Activated naive CD8-positive, alpha-beta T cell treated with anti-CD3 and anti-CD28 coated beads, Interleukin-2, amount 10 ng/mL, durations not matched to agents 7 days and 5 days (primary cell): Measurements from ENCODE around the gene SDF2L1. TPM values are rescaled to one million over a fixed set of nuclear protein-coding genes. Genes with fewer than 3 reads are reported as not detected.

Source experiments
- ATAC-seq: fragments of 150-1000 bp; cut with Tn5 transposase; one replicate; pipeline ENCODE4 v1.10.0; 2021; ENCODE audit warnings: low read depth, moderate library complexity
- POLR2A ChIA-PET: fragments of 350-600 bp; sonication (Branson Sonifier 250); formaldehyde crosslinking; loops from one replicate; lab custom pipeline; 2021; ENCODE audit warnings: antibody characterized with exemption; lab: Charles Lee
- DNase-seq: peaks from one replicate; pipeline ENCODE4 v3.0.0; 2021
- H3K27ac Mint-ChIP-seq: one replicate; pipeline ENCODE4 v1.8.0; 2022; ENCODE audit warnings: mild to moderate bottlenecking, mixed read lengths
- H3K27me3 Mint-ChIP-seq: one replicate; pipeline ENCODE4 v1.8.0; 2022; ENCODE audit warnings: mild to moderate bottlenecking, moderate library complexity, mixed read lengths
- H3K36me3 Mint-ChIP-seq: one replicate; pipeline ENCODE4 v1.8.0; 2021; ENCODE audit warnings: mild to moderate bottlenecking, mixed read lengths
- H3K4me1 Mint-ChIP-seq: one replicate; pipeline ENCODE4 v1.8.0; 2021; ENCODE audit warnings: mixed read lengths
- H3K4me3 Mint-ChIP-seq: one replicate; pipeline ENCODE4 v1.8.0; 2022; ENCODE audit warnings: mild to moderate bottlenecking, moderate library complexity, mixed read lengths
- H3K9me3 Mint-ChIP-seq: one replicate; pipeline ENCODE4 v1.8.0; 2021; ENCODE audit warnings: mixed read lengths
- total RNA-seq, 2 experiments: library from RNA; stranded (reverse); gene quantifications; one replicate each; pipeline ENCODE4 v1.2.3, GENCODE V29; 2021

Gene SDF2L1
- total RNA-seq, 2 experiments from 2014 or later: 36.0 to 39.7 TPM

DNA sequence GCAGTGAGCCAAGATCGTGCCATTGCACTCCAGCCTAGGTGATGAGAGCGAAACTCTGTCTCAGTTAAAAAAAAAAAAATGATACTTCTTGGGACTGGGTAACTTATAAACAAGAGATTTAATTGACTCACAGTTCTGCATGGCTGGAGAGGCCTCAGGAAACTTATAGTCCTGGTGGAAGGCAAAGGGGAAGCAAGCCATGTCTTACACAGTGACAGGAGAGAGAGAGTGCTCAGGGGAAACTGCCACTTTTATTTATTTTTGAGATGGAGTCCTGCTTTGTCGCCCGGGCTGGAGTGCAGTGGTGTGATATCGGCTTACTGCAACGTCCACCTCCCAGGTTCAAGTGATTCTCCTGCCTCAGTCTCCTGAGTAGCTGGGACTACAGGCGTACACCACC lies 8.2 kb downstream of the SDF2L1 start:
- ATAC-seq: no peak
- H3K4me3 Mint-ChIP-seq: peak overlapping the region; percentile 83
- no peaks in the 10 kb centered on the region for H3K27me3 Mint-ChIP-seq
- POLR2A ChIA-PET: interaction anchor here (2.2 to 4.5 kb wide), 2 partner anchors 8 to 21 kb away, joined by 12 to 41 read pairs; partner anchors contain the start of genes SDF2L1 and YDJC
- H3K4me1 Mint-ChIP-seq: peaks cover 20% of the 10 kb centered on the region
- DNase-seq: no peak
- H3K36me3 Mint-ChIP-seq: peaks cover 9% of the 10 kb centered on the region
- peak overlapping the region; percentile 88 for H3K27ac Mint-ChIP-seq
- H3K9me3 Mint-ChIP-seq: no peaks in the 10 kb centered on the region

DNA sequence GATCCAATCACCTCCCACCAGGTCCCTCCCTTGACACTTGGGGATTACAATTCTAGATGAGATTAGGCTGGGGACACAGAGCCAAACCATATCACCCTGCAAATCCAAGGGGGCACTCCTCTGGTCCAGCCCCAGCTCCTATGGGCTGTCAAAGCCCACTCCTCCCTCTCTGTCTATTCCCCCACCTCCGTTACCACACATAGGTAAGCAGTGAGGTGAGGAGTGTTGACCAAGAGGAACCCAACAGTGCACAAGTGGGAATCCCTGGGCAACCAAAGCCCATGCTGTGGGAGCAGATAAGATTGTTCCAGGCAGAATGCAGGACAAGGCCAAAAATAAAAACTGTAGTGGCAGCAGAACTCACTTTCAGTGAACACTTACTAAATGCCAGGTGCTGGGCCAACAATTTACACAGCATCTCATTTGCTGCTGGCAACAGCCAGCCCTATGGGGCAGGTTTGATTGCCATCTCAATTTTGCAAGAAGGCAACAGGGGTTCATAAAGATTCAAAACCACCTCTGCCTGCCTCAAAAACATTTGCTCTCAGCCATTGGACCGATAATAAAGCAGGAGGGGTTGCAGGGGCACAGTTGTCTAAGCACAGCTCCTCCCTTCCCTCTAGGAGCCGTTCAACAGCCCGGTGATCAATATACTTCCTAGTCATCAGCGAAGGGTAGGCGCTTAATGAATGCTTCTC lies 8.9 kb downstream of the SDF2L1 start:
- peak overlapping the region; percentile 83 for H3K4me3 Mint-ChIP-seq
- H3K9me3 Mint-ChIP-seq: no peaks in the 10 kb centered on the region
- POLR2A ChIA-PET: interaction anchor here (0.6 to 4.5 kb wide), 5 partner anchors 9 to 80 kb away, joined by 3 to 41 read pairs (median 11); partner anchors contain the start of genes PPIL2, SDF2L1 and YDJC
- H3K27ac Mint-ChIP-seq: peak overlapping the region; percentile 88
- peaks cover 20% of the 10 kb centered on the region for H3K4me1 Mint-ChIP-seq
- H3K27me3 Mint-ChIP-seq: no peaks in the 10 kb centered on the region
- no peak for DNase-seq
- H3K36me3 Mint-ChIP-seq: peaks cover 9% of the 10 kb centered on the region
- no peak for ATAC-seq

DNA sequence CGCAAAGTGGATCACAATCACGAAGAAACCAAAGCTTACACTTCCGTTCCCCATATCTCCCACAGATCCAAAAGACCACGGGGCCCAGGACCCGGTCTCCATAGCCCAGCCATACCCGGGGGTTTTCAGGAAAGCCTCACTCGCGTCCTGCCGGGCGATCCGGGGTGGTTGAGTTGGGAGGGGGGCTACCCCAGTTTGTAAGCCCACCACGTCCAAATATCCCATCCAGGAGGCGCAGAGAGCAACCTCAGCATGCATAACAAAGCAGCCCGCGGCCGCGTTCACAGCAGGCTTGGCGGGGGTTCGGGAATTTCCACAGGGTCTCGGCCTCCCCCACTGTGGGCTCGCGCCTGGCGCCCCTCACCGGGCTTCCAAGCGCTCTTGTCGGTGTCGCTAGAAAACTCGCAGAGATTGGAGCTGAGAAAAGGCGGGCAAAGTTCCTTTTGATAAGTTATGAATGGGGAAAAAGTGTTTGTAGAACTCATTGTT lies 9.5 kb downstream of the SDF2L1 start:
- H3K36me3 Mint-ChIP-seq: peaks cover 9% of the 10 kb centered on the region
- H3K4me3 Mint-ChIP-seq: peak overlapping the region; percentile 83
- peak; percentile 16 for ATAC-seq
- H3K27me3 Mint-ChIP-seq: no peaks in the 10 kb centered on the region
- no peak for DNase-seq
- peak overlapping the region; percentile 88 for H3K27ac Mint-ChIP-seq
- H3K9me3 Mint-ChIP-seq: no peaks in the 10 kb centered on the region
- POLR2A ChIA-PET: interaction anchor here (0.6 to 4.5 kb wide), 5 partner anchors 9 to 81 kb away, joined by 3 to 41 read pairs (median 11); partner anchors contain the start of genes PPIL2, SDF2L1 and YDJC
- peaks cover 23% of the 10 kb centered on the region for H3K4me1 Mint-ChIP-seq

DNA sequence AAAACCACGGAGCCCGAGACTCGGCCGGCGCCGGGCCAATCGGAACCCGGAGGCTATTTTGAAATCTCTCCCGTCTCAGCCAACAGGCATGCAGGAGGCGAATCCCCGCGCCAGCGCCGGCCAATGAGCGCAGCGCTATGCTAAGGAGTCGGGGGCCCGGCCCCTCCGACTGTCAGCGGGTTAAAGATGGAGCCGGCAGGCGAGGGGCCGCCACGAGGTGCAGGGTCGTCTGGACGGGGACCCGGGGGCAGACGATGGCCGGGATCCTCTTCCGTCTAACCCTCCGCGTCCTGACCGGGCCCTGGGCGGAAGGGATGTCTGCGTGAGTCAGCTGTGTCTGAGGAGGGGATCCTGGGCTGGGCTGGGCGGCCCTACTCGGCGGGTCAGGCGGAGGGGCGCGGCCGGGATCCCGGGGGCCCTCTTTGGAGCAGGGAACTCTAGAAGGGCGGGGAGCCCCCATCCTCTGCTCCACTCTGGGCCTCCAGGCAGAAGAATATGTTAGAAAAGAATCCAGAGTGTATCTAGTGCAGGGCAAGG lies 10.0 kb downstream of the SDF2L1 start:
- ATAC-seq: peak; percentile 98

GRCh38 chr22:21652547-21653545 lies 10.7 kb downstream of the SDF2L1 start:
- Mint-ChIP-seq H3K4me3 (peak overlapping the region; percentile 83), H3K4me1 (peaks cover 26% of the 10 kb centered on the region), H3K36me3 (peaks cover 7% of the 10 kb centered on the region), H3K9me3 (no peaks in the 10 kb centered on the region), H3K27ac (peak overlapping the region; percentile 88), H3K27me3 (no peaks in the 10 kb centered on the region)
- ATAC-seq (peak; percentile 3), DNase-seq (no peak)
- POLR2A ChIA-PET: interaction anchor here (1.0 to 4.5 kb wide), 5 partner anchors 11 to 82 kb away, joined by 3 to 41 read pairs (median 5); partner anchors contain the start of genes PPIL2 and SDF2L1

More for the DNA sequence above, 10.0 kb downstream of the SDF2L1 start:
- H3K9me3 Mint-ChIP-seq: no peaks in the 10 kb centered on the region
- POLR2A ChIA-PET: interaction anchor here (1.5 to 4.5 kb wide), 4 partner anchors 10 to 81 kb away, joined by 3 to 41 read pairs (median 12); partner anchors contain the start of genes PPIL2, SDF2L1 and YDJC
- peaks cover 7% of the 10 kb centered on the region for H3K36me3 Mint-ChIP-seq
- H3K27ac Mint-ChIP-seq: peak overlapping the region; percentile 88
- H3K27me3 Mint-ChIP-seq: no peaks in the 10 kb centered on the region
- H3K4me3 Mint-ChIP-seq: peak overlapping the region; percentile 83
- H3K4me1 Mint-ChIP-seq: peaks cover 24% of the 10 kb centered on the region
- DNase-seq: peak; percentile 89

DNA sequence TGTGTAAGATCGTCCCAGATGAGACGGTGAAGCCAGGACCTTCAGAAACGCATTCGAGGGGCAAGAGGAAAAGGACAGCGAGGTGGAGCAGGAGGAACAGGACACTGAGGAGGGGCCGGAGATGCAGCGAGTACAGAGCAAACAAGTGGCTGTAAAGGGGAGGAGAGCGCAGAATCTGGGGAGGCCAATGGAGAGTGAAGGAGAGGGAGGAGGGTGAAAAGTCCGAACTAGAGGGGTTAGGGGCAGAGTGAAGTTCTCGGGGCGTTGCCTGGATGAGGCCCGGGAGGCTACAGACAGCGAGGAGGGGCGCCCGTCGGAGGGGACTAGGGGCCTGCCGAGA lies 14.9 kb downstream of the SDF2L1 start:
- POLR2A ChIA-PET: interaction anchor here (0.7 to 2.2 kb wide), 3 partner anchors 9 to 28 kb away, joined by 3 to 11 read pairs (median 6); partner anchors contain the start of genes PPIL2, SDF2L1 and YDJC
- no peak for ATAC-seq

GRCh38 chr22:21657360-21658032 lies 15.4 kb downstream of the SDF2L1 start:
- Mint-ChIP-seq H3K36me3 (peaks cover 6% of the 10 kb centered on the region), H3K9me3 (no peaks in the 10 kb centered on the region), H3K4me1 (peaks cover 18% of the 10 kb centered on the region), H3K27ac (peak overlapping the region; percentile 88), H3K27me3 (no peaks in the 10 kb centered on the region), H3K4me3 (peak overlapping the region; percentile 92)
- ATAC-seq (peak; percentile 90), DNase-seq (peak; percentile 92)
- POLR2A ChIA-PET: interaction anchor here (0.7 to 2.1 kb wide), 10 partner anchors 8 to 325 kb away, joined by 3 to 12 read pairs (median 3); partner anchors contain the start of genes PPIL2, SDF2L1, TOP3B and YDJC

More for the DNA sequence above, 14.9 kb downstream of the SDF2L1 start:
- Mint-ChIP-seq H3K9me3 (no peaks in the 10 kb centered on the region), H3K27ac (peak overlapping the region; percentile 88), H3K36me3 (peaks cover 6% of the 10 kb centered on the region), H3K27me3 (no peaks in the 10 kb centered on the region), H3K4me3 (peak overlapping the region; percentile 92), H3K4me1 (peaks cover 18% of the 10 kb centered on the region)
- DNase-seq: no peak

GRCh38 chr22:21659864-21660525 lies 17.9 kb downstream of the SDF2L1 start:
- peaks cover 4% of the 10 kb centered on the region for H3K36me3 Mint-ChIP-seq
- DNase-seq: no peak
- H3K4me3 Mint-ChIP-seq: no peak overlapping the region
- H3K27me3 Mint-ChIP-seq: no peaks in the 10 kb centered on the region
- no peaks in the 10 kb centered on the region for H3K9me3 Mint-ChIP-seq
- H3K4me1 Mint-ChIP-seq: peaks cover 17% of the 10 kb centered on the region
- ATAC-seq: no peak
- no peak overlapping the region for H3K27ac Mint-ChIP-seq
- POLR2A ChIA-PET: interaction anchor here (0.7 to 0.9 kb wide), 2 partner anchors 31 to 321 kb away, joined by 3 to 5 read pairs; no protein-coding TSS in a partner anchor

GRCh38 chr22:21660904-21661303 lies 18.8 kb downstream of the SDF2L1 start:
- ATAC-seq: no peak
- no peak for DNase-seq
- Mint-ChIP-seq H3K9me3 (no peaks in the 10 kb centered on the region), H3K27ac (no peak overlapping the region), H3K4me3 (no peak overlapping the region), H3K4me1 (peaks cover 23% of the 10 kb centered on the region), H3K36me3 (peaks cover 4% of the 10 kb centered on the region), H3K27me3 (no peaks in the 10 kb centered on the region)
- POLR2A ChIA-PET: no interaction called here

DNA sequence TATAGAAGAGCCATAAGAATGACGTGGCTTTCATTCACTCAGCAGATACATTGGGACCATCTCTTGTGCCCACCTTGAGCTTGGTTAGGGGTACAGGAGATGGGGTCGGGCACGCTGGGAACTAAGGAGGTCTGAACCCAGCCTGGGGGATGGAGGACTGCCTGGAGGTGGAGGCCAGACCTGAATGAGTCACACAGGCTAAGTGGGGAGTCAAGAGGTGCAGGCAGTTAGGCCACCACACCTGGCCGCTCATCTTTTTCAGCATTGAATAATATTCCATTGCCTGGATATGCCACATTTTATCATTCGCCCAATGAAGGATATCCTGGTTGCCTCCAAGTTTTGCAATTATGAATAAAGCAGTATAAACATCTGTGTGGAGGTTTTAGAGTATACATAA lies 19.9 kb downstream of the SDF2L1 start:
- Mint-ChIP-seq H3K27me3 (no peaks in the 10 kb centered on the region), H3K36me3 (peaks cover 4% of the 10 kb centered on the region), H3K4me3 (no peak overlapping the region), H3K27ac (no peak overlapping the region), H3K4me1 (peaks cover 16% of the 10 kb centered on the region), H3K9me3 (no peaks in the 10 kb centered on the region)
- ATAC-seq (no peak), DNase-seq (no peak)
- POLR2A ChIA-PET: no interaction called here

GRCh38 chr22:21663738-21664137 lies 21.6 kb downstream of the SDF2L1 start:
- no peak for ATAC-seq
- Mint-ChIP-seq H3K27me3 (no peaks in the 10 kb centered on the region), H3K36me3 (peaks cover 6% of the 10 kb centered on the region), H3K4me1 (peaks cover 15% of the 10 kb centered on the region), H3K27ac (peak overlapping the region; percentile 22), H3K4me3 (peak overlapping the region; percentile 61), H3K9me3 (no peaks in the 10 kb centered on the region)
- POLR2A ChIA-PET: no interaction called here
- no peak for DNase-seq
